Cardiac fibroblast (primary cell): ENCODE results near the gene RAP2C.
A peak's percentile ranks its signal among the peaks of the same experiment; 100 is the strongest.
"Not testable (repeated sequence)": the region's sequence is repeated elsewhere in the genome, so short reads cannot be mapped to it uniquely, and the experiment has no call there.

Experiments used
- DNase-seq, 2 donors: peaks; one replicate each; pipeline versions ENCODE4 v3.0.0 to v3.0.0-alpha.2; 2010; ENCODE audit warnings: low read depth in 2 of 2
- H3K4me3 ChIP-seq, 2 donors: replicated peaks in 1 of 2; 1 replicate in 1 of 2; 2 replicates in 1 of 2; pipeline ENCODE4 v1.5.1; 2011; ENCODE audit warnings: low read depth in 2 of 2, low read length in 2 of 2, mild to moderate bottlenecking in 2 of 2, moderate library complexity in 1 of 2
- TF ChIP-seq, protein P1 (sequence below): IDR thresholded peaks from one replicate; pipeline ENCODE4 v1.5.1; 2011; ENCODE audit warnings: low read depth, mild to moderate bottlenecking, low read length, inconsistent platforms

The RAP2C gene

DNA sequence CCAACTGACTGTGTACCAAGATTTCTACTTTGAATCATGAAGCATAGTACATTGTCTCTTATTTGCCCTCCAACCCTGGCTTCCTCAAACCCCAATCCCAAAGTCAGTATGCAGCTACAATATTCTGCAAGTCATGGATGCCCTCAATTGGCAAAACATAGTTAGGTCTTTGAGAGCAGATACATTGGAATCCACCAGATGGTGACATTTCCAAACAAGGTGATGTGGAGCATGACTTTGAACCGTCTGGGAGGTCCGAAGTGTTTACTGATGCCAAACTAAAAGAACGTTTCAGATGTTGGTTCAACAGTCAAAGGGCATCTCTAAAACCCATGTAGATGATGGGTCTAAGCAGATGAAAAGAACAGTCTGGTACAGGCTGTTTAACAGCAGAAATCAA lies 47.8 kb downstream of the RAP2C start:
- DNase-seq, result peak; percentile 3 to 5
- no peak overlapping the region for H3K4me3 ChIP-seq
- TF ChIP-seq, protein P1, sequence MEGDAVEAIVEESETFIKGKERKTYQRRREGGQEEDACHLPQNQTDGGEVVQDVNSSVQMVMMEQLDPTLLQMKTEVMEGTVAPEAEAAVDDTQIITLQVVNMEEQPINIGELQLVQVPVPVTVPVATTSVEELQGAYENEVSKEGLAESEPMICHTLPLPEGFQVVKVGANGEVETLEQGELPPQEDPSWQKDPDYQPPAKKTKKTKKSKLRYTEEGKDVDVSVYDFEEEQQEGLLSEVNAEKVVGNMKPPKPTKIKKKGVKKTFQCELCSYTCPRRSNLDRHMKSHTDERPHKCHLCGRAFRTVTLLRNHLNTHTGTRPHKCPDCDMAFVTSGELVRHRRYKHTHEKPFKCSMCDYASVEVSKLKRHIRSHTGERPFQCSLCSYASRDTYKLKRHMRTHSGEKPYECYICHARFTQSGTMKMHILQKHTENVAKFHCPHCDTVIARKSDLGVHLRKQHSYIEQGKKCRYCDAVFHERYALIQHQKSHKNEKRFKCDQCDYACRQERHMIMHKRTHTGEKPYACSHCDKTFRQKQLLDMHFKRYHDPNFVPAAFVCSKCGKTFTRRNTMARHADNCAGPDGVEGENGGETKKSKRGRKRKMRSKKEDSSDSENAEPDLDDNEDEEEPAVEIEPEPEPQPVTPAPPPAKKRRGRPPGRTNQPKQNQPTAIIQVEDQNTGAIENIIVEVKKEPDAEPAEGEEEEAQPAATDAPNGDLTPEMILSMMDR, result no peak

DNA sequence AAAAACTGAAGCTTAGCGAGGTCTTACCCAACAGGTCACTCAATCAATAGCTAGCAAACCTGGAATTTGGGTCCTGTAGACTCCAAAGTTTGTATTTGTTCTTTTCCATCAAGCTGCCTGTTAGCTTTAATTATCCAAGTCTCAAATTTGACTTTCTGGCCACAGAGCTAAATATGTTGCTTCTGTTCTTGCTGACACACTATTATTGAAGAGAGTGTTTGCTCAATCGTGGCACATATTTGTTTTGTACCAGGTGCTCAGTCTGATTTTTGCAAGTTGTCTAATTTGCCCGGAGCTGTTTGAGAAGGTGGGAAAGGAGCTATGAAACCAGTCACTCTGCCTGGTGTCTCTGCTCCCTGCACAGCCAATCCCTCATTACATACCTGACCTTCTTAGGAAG lies 49.7 kb downstream of the RAP2C start:
- DNase-seq, result no peak
- TF ChIP-seq, protein P1, result no peak
- no peak overlapping the region for H3K4me3 ChIP-seq

DNA sequence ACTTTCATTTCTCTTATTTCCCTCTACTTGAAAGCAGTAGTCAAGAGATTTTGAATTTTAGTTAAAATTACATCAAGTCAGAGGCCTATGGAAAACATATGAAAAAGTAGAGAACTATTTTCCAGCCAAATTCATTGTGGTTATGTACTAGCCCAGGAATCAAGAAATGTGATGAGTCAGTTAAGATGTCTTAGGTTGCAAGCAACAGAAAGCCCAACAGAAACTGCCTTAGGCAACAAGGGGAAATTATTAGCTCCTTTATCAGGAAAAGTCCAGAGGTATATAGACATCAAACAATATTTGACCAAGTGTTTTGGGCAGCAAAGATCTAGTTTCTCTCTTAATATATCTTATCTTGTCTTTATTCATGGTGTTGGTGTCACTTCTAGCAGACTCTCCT lies 53.6 kb downstream of the RAP2C start:
- DNase-seq, result peak in 1 of 2 donors; percentile 9
- TF ChIP-seq, protein P1, result no peak
- H3K4me3 ChIP-seq, result no peak overlapping the region

DNA sequence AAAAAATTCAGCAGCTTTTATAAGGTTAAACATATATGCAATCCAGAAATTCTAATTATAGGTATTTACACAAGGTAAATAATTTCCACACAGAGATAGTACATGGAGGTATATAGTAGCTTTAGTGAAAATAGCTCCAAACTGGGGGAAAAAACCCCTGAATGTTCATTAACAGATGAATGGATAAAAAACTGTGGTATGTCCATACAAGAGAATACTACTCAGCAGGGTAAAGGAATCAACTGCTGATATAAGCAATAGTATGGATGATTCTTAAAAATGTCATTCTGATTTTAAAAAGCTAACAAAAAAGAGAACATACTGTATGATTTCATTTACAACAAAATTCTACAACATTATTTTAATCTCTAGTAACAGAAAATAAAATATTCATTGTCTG lies 54.2 kb downstream of the RAP2C start:
- no peak overlapping the region for H3K4me3 ChIP-seq
- no peak for DNase-seq
- TF ChIP-seq, protein P1, result no peak

DNA sequence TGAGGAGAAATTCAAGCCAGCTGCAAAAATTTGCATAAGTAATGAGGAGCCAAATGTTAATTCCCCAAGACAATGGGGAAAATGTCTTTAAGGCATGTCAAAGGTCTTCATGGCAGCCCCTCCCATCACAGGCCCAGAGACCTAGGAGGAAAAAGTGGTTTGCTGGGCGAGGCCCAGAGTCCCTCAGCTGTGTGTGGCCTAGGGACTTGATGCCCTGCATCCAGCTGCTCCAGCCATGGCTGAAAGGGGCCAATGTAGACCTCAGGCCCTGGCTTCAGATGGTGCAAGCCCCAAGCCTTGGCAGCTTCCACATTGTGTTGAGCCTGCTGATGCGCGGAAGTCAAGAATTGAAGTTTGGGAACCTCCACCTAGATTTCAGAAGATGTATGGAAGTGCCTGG lies 56.2 kb downstream of the RAP2C start:
- DNase-seq, H3K4me3 ChIP-seq: not testable (repeated sequence)

DNA sequence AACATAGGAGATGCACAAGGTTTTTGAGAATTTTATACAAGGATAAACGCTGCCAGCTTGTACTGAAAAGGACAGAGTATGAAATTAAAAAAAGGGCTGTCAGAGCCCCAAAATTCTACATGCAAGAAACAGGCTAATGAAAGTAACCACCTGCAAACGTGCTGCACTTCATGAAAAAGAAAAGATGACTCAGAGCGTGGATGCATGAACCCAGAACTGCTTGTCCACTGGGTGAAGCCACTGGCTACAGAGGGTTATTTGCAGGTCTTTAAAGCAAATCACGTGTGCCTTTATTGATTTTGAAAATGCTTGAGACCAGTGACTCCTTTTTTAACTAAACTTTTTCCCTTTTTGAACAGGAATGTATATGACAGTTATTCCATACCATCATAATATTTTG lies 66.1 kb downstream of the RAP2C start:
- TF ChIP-seq, protein P1, result no peak
- H3K4me3 ChIP-seq, result no peak overlapping the region
- DNase-seq, result no peak
